ENCODE data around the gene PRAMEF18. TPM values are rescaled to one million over a fixed set of nuclear protein-coding genes. Genes with fewer than 3 reads are reported as not detected.
"Not testable (repeated sequence)": the region's sequence is repeated elsewhere in the genome, so short reads cannot be mapped to it uniquely, and the experiment has no call there.

The PRAMEF18 gene
- total RNA-seq, 2 experiments from 2014 or later, result not detected

GRCh38 chr1:13208712-13209111 is 17.2 kb downstream of the PRAMEF18 start:
- POLR2A ChIA-PET, CTCF ChIA-PET: not testable (repeated sequence)

DNA sequence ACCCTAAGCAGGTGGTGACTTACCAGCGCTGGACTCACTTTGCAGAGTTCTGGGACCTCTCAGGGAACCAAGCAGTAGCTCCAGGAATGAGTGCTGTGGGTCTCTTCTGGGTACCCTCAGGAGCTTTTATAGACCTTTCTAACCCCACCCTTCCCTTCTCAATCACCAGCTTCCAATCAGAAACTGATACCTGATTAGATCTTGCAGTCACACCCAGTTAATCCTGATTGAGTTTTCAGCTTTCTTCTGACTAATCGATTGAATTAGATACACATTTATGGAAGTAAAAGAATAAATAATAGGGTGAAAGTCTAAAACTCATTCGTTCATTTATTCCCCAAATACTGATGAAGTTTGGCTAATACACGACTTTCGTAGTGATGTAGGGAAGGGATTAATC is 24.6 kb downstream of the PRAMEF18 start, which contains the start of gene PRAMEF13:
TSS of gene PRAMEF13 (minus strand) at position 101 of the 400 bp plus-strand sequence. CDS start 1,820 bp downstream, outside the sequence.
- POLR2A ChIA-PET, CTCF ChIA-PET: not testable (repeated sequence)

Other genes with a start within 250 kb of the PRAMEF18 start
- not detected for gene PRAMEF27, start 169.6 kb downstream of the PRAMEF18 start, total RNA-seq
- gene HNRNPCL3, start 165.4 kb downstream of the PRAMEF18 start, total RNA-seq, result not detected
- not detected for gene PRAMEF25, start 155.4 kb downstream of the PRAMEF18 start, total RNA-seq
- not detected for gene HNRNPCL2, start 109.3 kb downstream of the PRAMEF18 start, total RNA-seq
- gene PRAMEF26, start 70.1 kb downstream of the PRAMEF18 start, total RNA-seq, result not detected
- gene HNRNPCL4, start 60.5 kb downstream of the PRAMEF18 start, total RNA-seq, result not detected
- gene PRAMEF9, start 54.3 kb downstream of the PRAMEF18 start, total RNA-seq, result not detected
- gene PRAMEF13, start 24.7 kb downstream of the PRAMEF18 start, total RNA-seq, result not detected
- gene PRAMEF5, start 28.0 kb upstream of the PRAMEF18 start, total RNA-seq, result not detected
- not detected for gene PRAMEF8, start 59.0 kb upstream of the PRAMEF18 start, total RNA-seq
- not detected for gene PRAMEF33, start 77.4 kb upstream of the PRAMEF18 start, total RNA-seq
- not detected for gene PRAMEF15, start 89.4 kb upstream of the PRAMEF18 start, total RNA-seq
- gene PRAMEF14, start 121.0 kb upstream of the PRAMEF18 start, total RNA-seq, result not detected
- not detected for gene PRAMEF19, start 145.8 kb upstream of the PRAMEF18 start, total RNA-seq
- gene PRAMEF17, start 163.5 kb upstream of the PRAMEF18 start, total RNA-seq, result not detected
- not detected for gene PRAMEF20, start 184.3 kb upstream of the PRAMEF18 start, total RNA-seq

All from activated CD8-positive, alpha-beta memory T cell treated with anti-CD3 and anti-CD28 coated beads for 36 hours (primary cell).